Glomerular endothelial cell (primary cell): ENCODE measurements around the gene CHCT1. TPM values are rescaled to one million over a fixed set of nuclear protein-coding genes. Genes with fewer than 3 reads are reported as not detected.

Experiments used
- DNase-seq: peaks from one replicate; pipeline ENCODE4 v3.0.0-alpha.2; 2011; ENCODE audit warnings: low read depth, low spot score; ENCODE audit errors: extremely low read depth
- total RNA-seq: library from RNA; depleted of rRNA; stranded (reverse); fragments of >200 nt; gene quantifications from 2 replicates; pipeline ENCODE4 v1.2.3, GENCODE V29; 2015

CHCT1 gene
- total RNA-seq, 1 donor from 2014 or later: not detected

- no peak for DNase-seq
These were observed 17.2 kb downstream of the CHCT1 start for GRCh38 chr17:60439501-60439900.

- no peak for DNase-seq
These were observed 20.2 kb downstream of the CHCT1 start for GRCh38 chr17:60442271-60443173.

GRCh38 chr17:60443713-60444112 is 21.4 kb downstream of the CHCT1 start:
- DNase-seq: no peak

GRCh38 chr17:60445144-60445543 is 22.9 kb downstream of the CHCT1 start:
- no peak for DNase-seq

DNA sequence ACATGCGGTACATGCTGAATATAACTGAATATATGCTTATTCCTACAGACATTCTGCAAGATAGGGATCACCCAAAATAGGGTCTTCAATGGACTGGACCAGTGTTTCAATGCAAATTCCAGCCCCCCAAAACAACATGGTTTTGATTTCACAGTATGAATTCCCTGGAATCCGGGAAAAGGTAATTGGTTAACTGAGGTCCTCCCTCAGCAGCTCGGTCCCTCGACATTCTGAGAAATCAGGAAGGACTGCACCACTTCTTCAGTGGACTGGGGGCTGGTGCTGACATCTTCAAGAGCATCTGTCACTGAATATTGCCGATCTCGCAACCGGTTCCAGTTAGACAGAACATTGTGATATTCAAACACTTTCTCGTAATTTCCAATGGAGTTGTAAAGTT is 25.1 kb downstream of the CHCT1 start:
- DNase-seq: no peak

- DNase-seq: no peak
These were observed 28.8 kb downstream of the CHCT1 start for GRCh38 chr17:60451071-60451470.

DNA sequence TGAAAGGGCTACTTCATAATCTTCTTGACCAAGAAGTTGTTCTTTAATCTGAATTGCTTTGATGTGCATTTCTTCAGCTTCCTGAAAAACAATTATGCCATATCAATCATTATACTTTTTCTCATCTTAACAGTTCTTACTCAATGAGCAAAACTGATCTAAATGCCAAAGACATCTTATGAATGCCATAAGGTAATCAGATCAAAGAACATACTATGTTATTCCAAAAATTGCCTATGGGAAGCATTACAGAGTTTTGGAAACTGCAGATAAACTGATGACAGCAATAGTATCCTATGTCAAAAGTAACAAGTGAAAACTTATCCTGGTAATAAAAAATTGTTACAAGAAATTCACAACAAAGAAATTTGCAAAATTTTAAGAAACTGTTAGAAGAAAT is 29.7 kb downstream of the CHCT1 start:
- no peak for DNase-seq

- DNase-seq: no peak
These were observed 33.1 kb downstream of the CHCT1 start for GRCh38 chr17:60455378-60455777.

- no peak for DNase-seq
These were observed 34.9 kb downstream of the CHCT1 start for GRCh38 chr17:60457148-60457547.

- DNase-seq: no peak
These were observed 39.3 kb downstream of the CHCT1 start for GRCh38 chr17:60461584-60461983.

DNA sequence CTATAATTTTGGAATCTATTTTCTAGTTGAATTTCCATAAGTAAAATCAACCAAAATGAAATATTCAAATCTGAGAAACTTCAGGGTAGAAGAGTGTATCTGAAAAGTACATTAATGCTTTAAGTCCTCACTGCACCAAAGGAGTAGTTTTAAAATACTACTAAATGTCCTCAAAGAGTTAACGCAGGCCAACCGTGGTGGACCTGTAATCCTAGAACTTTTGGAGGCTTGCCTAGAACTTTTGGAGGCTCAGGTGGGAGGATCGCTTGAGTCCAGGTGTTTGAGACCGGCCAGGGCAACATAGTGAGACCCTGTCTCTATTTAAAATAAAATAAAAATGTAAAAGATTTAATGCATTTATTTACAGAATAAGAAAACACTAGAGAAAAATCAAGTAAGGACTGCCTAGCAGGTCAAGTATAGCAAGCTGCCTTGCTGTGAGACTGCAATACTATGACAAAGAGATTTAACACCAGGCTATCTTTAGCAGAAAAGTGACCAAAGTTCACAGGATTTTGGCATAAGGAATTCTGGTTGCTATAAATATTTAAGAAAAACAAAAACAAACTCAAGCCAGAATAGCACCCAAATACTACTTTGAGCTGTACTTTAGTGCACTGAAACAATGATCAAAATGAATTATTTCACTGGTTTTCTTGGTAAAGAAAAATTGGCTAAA is 41.0 kb downstream of the CHCT1 start:
- DNase-seq: no peak

DNA sequence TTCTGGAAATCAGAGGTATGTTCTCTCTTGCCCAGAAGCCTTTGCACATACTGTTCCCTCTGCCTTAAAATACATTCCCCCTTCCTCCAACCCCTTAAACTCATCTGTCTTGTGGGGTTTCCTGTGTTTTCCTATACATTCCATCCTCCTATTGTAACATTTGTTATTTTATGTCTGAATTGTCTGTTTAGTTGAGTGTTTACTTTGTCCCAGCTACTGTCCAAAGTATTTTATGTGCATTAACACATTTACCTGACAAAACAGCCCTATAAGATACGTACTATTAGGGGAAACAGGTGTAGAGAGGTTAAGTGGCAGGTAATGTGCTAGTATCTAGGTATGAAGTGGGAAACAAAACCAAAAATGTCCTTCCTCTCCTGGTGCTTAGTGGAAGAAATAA is 42.1 kb downstream of the CHCT1 start:
- DNase-seq: no peak

DNA sequence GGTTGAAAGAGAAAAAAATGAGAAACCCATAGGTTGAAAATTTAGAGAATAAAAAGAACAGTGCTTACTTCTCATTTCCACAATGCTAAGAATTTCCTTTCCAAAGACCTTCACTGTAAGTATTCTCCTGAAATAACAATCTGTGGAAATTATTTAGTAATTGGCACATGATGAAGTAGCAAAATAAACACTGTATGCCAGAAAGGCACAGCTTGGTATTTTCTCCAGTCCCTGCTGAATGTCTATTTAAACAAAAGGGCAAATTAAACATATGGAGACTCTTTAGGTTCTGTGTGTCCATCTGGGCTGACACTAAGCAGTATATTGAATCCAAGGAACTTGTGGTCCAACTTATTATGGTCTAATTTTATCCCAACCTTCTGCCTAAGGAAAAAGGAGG is 46.1 kb downstream of the CHCT1 start:
- DNase-seq: peak; percentile 50

- no peak for DNase-seq
These were observed 49.2 kb downstream of the CHCT1 start for GRCh38 chr17:60471451-60471850.

DNA sequence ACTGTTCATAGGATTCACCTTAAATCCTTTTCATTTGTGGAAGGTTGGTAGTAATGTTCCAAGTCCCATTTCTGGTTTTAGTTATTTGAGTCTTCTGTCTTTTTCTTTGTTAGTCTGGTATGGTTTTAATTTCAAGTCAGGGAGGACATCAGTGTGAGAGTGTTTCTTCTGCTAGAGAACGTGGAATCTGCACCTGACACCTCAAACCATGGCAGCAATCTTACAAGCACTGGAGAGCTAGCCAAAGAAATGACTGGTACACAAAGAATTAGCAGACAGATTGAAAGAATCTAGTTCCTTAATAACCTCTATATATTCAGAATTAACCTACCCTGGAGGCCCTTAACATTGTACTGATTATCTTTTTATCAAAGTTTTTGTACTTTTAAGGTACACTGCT is 50.2 kb downstream of the CHCT1 start:
- DNase-seq: no peak

GRCh38 chr17:60473788-60474187 is 51.5 kb downstream of the CHCT1 start:
- DNase-seq: no peak

Other genes with a start within 250 kb of the CHCT1 start
- 40.0 and 40.6 TPM in 2 replicates for gene USP32, start 30.4 kb upstream of the CHCT1 start, total RNA-seq
- 25.4 and 27.8 TPM in 2 replicates for gene APPBP2, start 103.8 kb downstream of the CHCT1 start, total RNA-seq
- gene PPM1D, start 177.7 kb downstream of the CHCT1 start, total RNA-seq: 22.2 and 27.6 TPM in 2 replicates